Upper lobe of left lung (tissue), 6 donors: ENCODE measurements around the gene FGF10. TPM values are rescaled to one million over a fixed set of nuclear protein-coding genes. Genes with fewer than 3 reads are reported as not detected.

Experiments used
- ATAC-seq, 2 donors: fragments of 200-7000 bp; cut with Tn5 transposase; one replicate each; pipeline ENCODE4 v1.9.1; 2022; ENCODE audit warnings: mild to moderate bottlenecking in 2 of 2, moderate library complexity in 2 of 2; ENCODE audit not compliant: low FRiP score in 2 of 2
- DNase-seq, 2 donors: peaks; one replicate each; pipeline ENCODE4 v3.0.0-alpha.2; 2019 to 2020
- H3K27ac ChIP-seq, 4 donors: fragments of 200-600 bp; sonication (generic); one replicate each; pipeline ENCODE4 v1.5.1; 2016 to 2019
- H3K27me3 ChIP-seq, 4 donors: fragments of 200-600 bp; sonication (generic); one replicate each; pipeline ENCODE4 v1.5.1; 2017 to 2019
- H3K36me3 ChIP-seq, 4 donors: fragments of 200-600 bp; sonication (generic); one replicate each; pipeline ENCODE4 v1.5.1; 2016 to 2019
- H3K4me1 ChIP-seq, 4 donors: fragments of 200-600 bp; sonication (generic); one replicate each; pipeline ENCODE4 v1.5.1; 2018 to 2019
- H3K4me3 ChIP-seq, 4 donors: fragments of 200-600 bp; sonication (generic); one replicate each; pipeline ENCODE4 v1.5.1; 2017 to 2019; ENCODE audit warnings: mild to moderate bottlenecking in 2 of 4, moderate library complexity in 1 of 4
- H3K9me3 ChIP-seq, 4 donors: fragments of 200-600 bp; sonication (generic); one replicate each; pipeline ENCODE4 v1.5.1; 2018 to 2019
- CTCF ChIP-seq, 6 experiments: fragments of 450-650 bp in 4 of 6; fragments of 200-600 bp in 2 of 6; sonication (generic) in 2 of 6; IDR thresholded peaks; one replicate each; pipeline ENCODE4 v1.5.1; 2016 to 2019; ENCODE audit warnings: antibody characterized with exemption in 6 of 6
- EP300 ChIP-seq, 4 donors: sonication (generic); formaldehyde crosslinking; IDR thresholded peaks; one replicate each; pipeline ENCODE4 v1.5.1; 2017; ENCODE audit warnings: antibody characterized with exemption in 4 of 4, control low read depth in 2 of 4
- POLR2A ChIP-seq, 4 donors: fragments of 450-650 bp; IDR thresholded peaks; one replicate each; pipeline ENCODE4 v1.5.1; 2016 to 2017; ENCODE audit warnings: antibody characterized with exemption in 4 of 4, mild to moderate bottlenecking in 2 of 4
- POLR2AphosphoS5 ChIP-seq, 2 donors: sonication (generic); formaldehyde crosslinking; IDR thresholded peaks; one replicate each; pipeline ENCODE4 v1.5.1; 2017; ENCODE audit warnings: antibody characterized with exemption in 2 of 2
- WGBS, 2 donors: methylation state at CpG; one replicate each; pipeline ENCODE4 v1.1.5; 2017 to 2018; 5-methylcytosine and 5-hydroxymethylcytosine counted together
- total RNA-seq, 6 donors: library from RNA; depleted of rRNA in 4 of 6; stranded (reverse); fragments of >200 nt in 4 of 6; gene quantifications; one replicate each; pipeline versions ENCODE4 v1.1.0 to v1.2.1, GENCODE V29; 2016 to 2021
- donor health status: DM: no; HTN: no; CAD: no; lungs with moderate emphysema.
- donor health status: DM: no; HTN: yes; CAD: no; lungs with severe emphysema.

The FGF10 gene
- total RNA-seq, 6 donors from 2014 or later, result 1.1 to 12.6 (median 2.4) TPM

GRCh38 chr5:44299394-44299793, 89.8 kb downstream of the FGF10 start:
- TF ChIP-seq POLR2AphosphoS5 (IDR thresholded peaks at IDR 0.05) (no peak), POLR2A (IDR thresholded peaks at IDR 0.05) (no peak), CTCF (IDR thresholded peaks at IDR 0.05) (no peak), EP300 (IDR thresholded peaks at IDR 0.05) (no peak)
- no peaks in the 10 kb centered on the region for H3K27me3 ChIP-seq
- ATAC-seq, result no peak
- WGBS, 2 donors, result 76 to 81% methylated on average over 4 of the region's 4 CpGs
- no peaks in the 10 kb centered on the region for H3K36me3 ChIP-seq
- H3K27ac ChIP-seq, result no peak overlapping the region
- H3K9me3 ChIP-seq, result no peaks in the 10 kb centered on the region
- H3K4me1 ChIP-seq, result no peaks in the 10 kb centered on the region
- no peak for DNase-seq
- H3K4me3 ChIP-seq, result no peak overlapping the region

- Histone ChIP-seq H3K9me3 (no peaks in the 10 kb centered on the region), H3K4me3 (no peak overlapping the region), H3K27me3 (no peaks in the 10 kb centered on the region), H3K27ac (no peak overlapping the region), H3K4me1 (no peaks in the 10 kb centered on the region), H3K36me3 (no peaks in the 10 kb centered on the region)
- no peak for ATAC-seq
- TF ChIP-seq POLR2AphosphoS5 (IDR thresholded peaks at IDR 0.05) (no peak), POLR2A (IDR thresholded peaks at IDR 0.05) (no peak), CTCF (IDR thresholded peaks at IDR 0.05) (no peak), EP300 (IDR thresholded peaks at IDR 0.05) (no peak)
- DNase-seq, result no peak
- WGBS, 2 donors, result 80 to 81% methylated on average over 2 of the region's 2 CpGs
Measured at GRCh38 chr5:44294516-44294915, 94.7 kb downstream of the FGF10 start.

GRCh38 chr5:44292736-44293135, 96.5 kb downstream of the FGF10 start:
- WGBS, 2 donors, result 79 to 80% methylated on average over 2 of the region's 2 CpGs
- no peak overlapping the region for H3K4me3 ChIP-seq
- DNase-seq (no peak), ATAC-seq (no peak)
- H3K9me3 ChIP-seq, result no peaks in the 10 kb centered on the region
- no peaks in the 10 kb centered on the region for H3K27me3 ChIP-seq
- H3K27ac ChIP-seq, result no peak overlapping the region
- TF ChIP-seq POLR2A (IDR thresholded peaks at IDR 0.05) (no peak), CTCF (IDR thresholded peaks at IDR 0.05) (no peak)
- no peaks in the 10 kb centered on the region for H3K4me1 ChIP-seq
- no peaks in the 10 kb centered on the region for H3K36me3 ChIP-seq

- no peaks in the 10 kb centered on the region for H3K9me3 ChIP-seq
- H3K27me3 ChIP-seq, result no peaks in the 10 kb centered on the region
- no peaks in the 10 kb centered on the region for H3K4me1 ChIP-seq
- ATAC-seq, result no peak
- H3K4me3 ChIP-seq, result no peak overlapping the region
- DNase-seq, result no peak
- no peak overlapping the region for H3K27ac ChIP-seq
- no peak for TF ChIP-seq POLR2A (IDR thresholded peaks at IDR 0.05)
- TF ChIP-seq CTCF (IDR thresholded peaks at IDR 0.05), result no peak
- no peak for TF ChIP-seq EP300 (IDR thresholded peaks at IDR 0.05)
- 62 to 66% methylated on average over 3 of the region's 3 CpGs for WGBS, 2 donors
- H3K36me3 ChIP-seq, result no peaks in the 10 kb centered on the region
Measured at GRCh38 chr5:44278469-44278868, 110.8 kb downstream of the FGF10 start.

GRCh38 chr5:44275908-44276307, 113.3 kb downstream of the FGF10 start:
- WGBS, 2 donors, result 27 to 41% methylated on average over 1 of the region's 1 CpG
- ATAC-seq, result no peak
- no peaks in the 10 kb centered on the region for H3K4me1 ChIP-seq
- H3K27me3 ChIP-seq, result no peaks in the 10 kb centered on the region
- no peaks in the 10 kb centered on the region for H3K36me3 ChIP-seq
- TF ChIP-seq POLR2AphosphoS5 (IDR thresholded peaks at IDR 0.05) (no peak), CTCF (IDR thresholded peaks at IDR 0.05) (no peak), EP300 (IDR thresholded peaks at IDR 0.05) (no peak), POLR2A (IDR thresholded peaks at IDR 0.05) (no peak)
- no peak overlapping the region for H3K27ac ChIP-seq
- no peak for DNase-seq
- no peak overlapping the region for H3K4me3 ChIP-seq
- H3K9me3 ChIP-seq, result no peaks in the 10 kb centered on the region
